Mucosa of rectum (tissue), 2 donors: ENCODE results near the gene TTC34.
"Not testable (repeated sequence)": the region's sequence is repeated elsewhere in the genome, so short reads cannot be mapped to it uniquely, and the experiment has no call there.

Experiments used
- H3K27ac ChIP-seq, 2 donors: one replicate each; pipeline ENCODE4 v1.7.0; 2013; ENCODE audit warnings: inconsistent platforms in 2 of 2, low read depth in 2 of 2, low read length in 2 of 2
- H3K27me3 ChIP-seq, 2 donors: one replicate each; pipeline ENCODE4 v1.7.0; 2013; ENCODE audit warnings: low read length in 2 of 2; ENCODE audit not compliant: control insufficient read depth in 2 of 2, insufficient read depth in 2 of 2
- H3K36me3 ChIP-seq, 2 donors: one replicate each; pipeline ENCODE4 v1.7.0; 2013; ENCODE audit warnings: low read length in 2 of 2; ENCODE audit not compliant: control insufficient read depth in 2 of 2, insufficient read depth in 2 of 2
- H3K4me1 ChIP-seq, 2 donors: one replicate each; pipeline ENCODE4 v1.7.0; 2013; ENCODE audit warnings: low read length in 2 of 2, mild to moderate bottlenecking in 1 of 2; ENCODE audit not compliant: control insufficient read depth in 2 of 2, insufficient read depth in 2 of 2
- H3K4me3 ChIP-seq, 2 donors: one replicate each; pipeline ENCODE4 v1.7.0; 2013; ENCODE audit warnings: low read length in 2 of 2
- H3K9ac ChIP-seq, 2 donors: one replicate each; pipeline ENCODE4 v1.7.0; 2013; ENCODE audit warnings: low read length in 2 of 2, low read depth in 1 of 2, mild to moderate bottlenecking in 1 of 2
- H3K9me3 ChIP-seq, 2 donors: one replicate each; pipeline ENCODE4 v1.7.0; 2013; ENCODE audit warnings: low read length in 2 of 2; ENCODE audit not compliant: control insufficient read depth in 2 of 2
- donor health status: healthy.
- donor health status: Normal muscosa, but diverticular disease.

The TTC34 gene

GRCh38 chr1:2759433-2759832 lies 42.1 kb downstream of the TTC34 start:
- not testable (repeated sequence) for H3K27ac ChIP-seq, H3K4me3 ChIP-seq, H3K36me3 ChIP-seq, H3K27me3 ChIP-seq, H3K4me1 ChIP-seq, H3K9me3 ChIP-seq, H3K9ac ChIP-seq

GRCh38 chr1:2757519-2757918 lies 44.0 kb downstream of the TTC34 start:
- H3K27ac ChIP-seq, H3K9me3 ChIP-seq, H3K9ac ChIP-seq, H3K4me3 ChIP-seq, H3K36me3 ChIP-seq, H3K4me1 ChIP-seq, H3K27me3 ChIP-seq: not testable (repeated sequence)

GRCh38 chr1:2755426-2755825 lies 46.1 kb downstream of the TTC34 start:
- not testable (repeated sequence) for H3K27me3 ChIP-seq, H3K4me1 ChIP-seq, H3K4me3 ChIP-seq, H3K27ac ChIP-seq, H3K9ac ChIP-seq, H3K36me3 ChIP-seq, H3K9me3 ChIP-seq

- H3K4me1 ChIP-seq, H3K27ac ChIP-seq, H3K36me3 ChIP-seq, H3K9me3 ChIP-seq, H3K9ac ChIP-seq, H3K27me3 ChIP-seq, H3K4me3 ChIP-seq: not testable (repeated sequence)
These were observed 46.9 kb downstream of the TTC34 start for GRCh38 chr1:2754597-2754996.

- not testable (repeated sequence) for H3K27ac ChIP-seq, H3K9me3 ChIP-seq, H3K27me3 ChIP-seq, H3K4me3 ChIP-seq, H3K4me1 ChIP-seq, H3K36me3 ChIP-seq, H3K9ac ChIP-seq
These were observed 49.0 kb downstream of the TTC34 start for GRCh38 chr1:2752503-2752902.

GRCh38 chr1:2751866-2752265 lies 49.6 kb downstream of the TTC34 start:
- H3K36me3 ChIP-seq, H3K4me3 ChIP-seq, H3K27ac ChIP-seq, H3K27me3 ChIP-seq, H3K4me1 ChIP-seq, H3K9ac ChIP-seq, H3K9me3 ChIP-seq: not testable (repeated sequence)

GRCh38 chr1:2750766-2751730 lies 50.4 kb downstream of the TTC34 start:
- not testable (repeated sequence) for H3K9ac ChIP-seq, H3K27me3 ChIP-seq, H3K4me3 ChIP-seq, H3K4me1 ChIP-seq, H3K9me3 ChIP-seq, H3K27ac ChIP-seq, H3K36me3 ChIP-seq

GRCh38 chr1:2750041-2750680 lies 51.3 kb downstream of the TTC34 start:
- H3K4me1 ChIP-seq, H3K27ac ChIP-seq, H3K9me3 ChIP-seq, H3K9ac ChIP-seq, H3K27me3 ChIP-seq, H3K4me3 ChIP-seq, H3K36me3 ChIP-seq: not testable (repeated sequence)

- H3K27ac ChIP-seq, H3K4me1 ChIP-seq, H3K27me3 ChIP-seq, H3K36me3 ChIP-seq, H3K9ac ChIP-seq, H3K4me3 ChIP-seq, H3K9me3 ChIP-seq: not testable (repeated sequence)
These were observed 52.9 kb downstream of the TTC34 start for GRCh38 chr1:2748626-2749025.

- H3K4me1 ChIP-seq, H3K27me3 ChIP-seq, H3K9ac ChIP-seq, H3K9me3 ChIP-seq, H3K4me3 ChIP-seq, H3K36me3 ChIP-seq, H3K27ac ChIP-seq: not testable (repeated sequence)
These were observed 106.7 kb downstream of the TTC34 start for GRCh38 chr1:2694796-2695195.
